ENCODE measurements around the gene RAB11FIP4.

- no peak for TF ChIP-seq CTCF (IDR thresholded peaks at IDR 0.05)
- no peak for TF ChIP-seq SOX15 (CRISPR knock-in tag; IDR thresholded peaks at IDR 0.05)
- TF ChIP-seq NR3C1 (CRISPR knock-in tag; conservative IDR thresholded peaks at IDR 0.05; ENCODE audit: low read depth) = no peak
Observed at GRCh38 chr17:31480904-31481782, 89.7 kb downstream of the RAB11FIP4 start.

Measured in WTC11 (cell line).